CD4-positive, alpha-beta T cell treated with Interleukin-4 for 4 hours (primary cell): ENCODE results near the gene IGSF11.
A peak's percentile ranks its signal among the peaks of the same experiment; 100 is the strongest.

Source experiments
- DNase-seq: peaks from one replicate; pipeline ENCODE4 v3.0.0-alpha.2; 2020

The IGSF11 gene

DNA sequence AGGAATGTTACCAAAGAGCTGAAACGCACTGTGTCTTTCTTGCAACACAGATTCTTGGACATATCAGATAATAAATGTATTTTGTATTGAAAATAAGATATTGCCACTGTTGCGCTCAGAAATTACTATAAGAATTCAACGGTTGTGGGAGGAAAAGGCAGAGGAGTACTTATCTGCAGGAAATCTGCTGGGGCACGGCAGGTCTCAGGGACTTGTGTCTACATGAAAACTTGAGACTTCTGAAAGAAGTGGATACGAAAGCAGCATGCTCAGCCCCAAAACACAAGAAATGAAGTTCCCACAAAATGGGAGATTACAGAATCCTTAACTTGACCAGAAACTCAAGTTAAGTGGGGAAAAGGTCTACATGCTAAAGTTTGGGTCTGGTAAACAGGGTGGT is 86.5 kb downstream of the IGSF11 start:
- no peak for DNase-seq

DNA sequence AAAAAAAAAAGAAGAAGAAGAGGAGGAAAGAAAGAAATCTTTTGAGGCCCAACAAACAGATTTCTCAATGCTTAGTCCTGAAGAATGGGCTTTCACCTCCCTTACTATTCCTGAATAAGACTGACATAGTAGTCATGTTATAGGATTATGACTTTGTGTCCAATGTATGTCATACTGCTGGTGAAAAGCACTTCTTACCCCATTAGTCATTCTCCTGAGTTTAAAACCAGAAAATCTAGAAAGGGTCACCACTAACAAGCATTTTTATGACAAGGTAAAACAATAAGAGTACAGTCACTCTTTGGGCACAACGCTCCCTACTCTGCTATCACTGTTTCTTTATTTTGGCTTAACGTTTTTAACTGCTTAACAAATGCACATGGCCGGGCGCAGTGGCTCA is 88.2 kb downstream of the IGSF11 start:
- DNase-seq, result no peak

DNA sequence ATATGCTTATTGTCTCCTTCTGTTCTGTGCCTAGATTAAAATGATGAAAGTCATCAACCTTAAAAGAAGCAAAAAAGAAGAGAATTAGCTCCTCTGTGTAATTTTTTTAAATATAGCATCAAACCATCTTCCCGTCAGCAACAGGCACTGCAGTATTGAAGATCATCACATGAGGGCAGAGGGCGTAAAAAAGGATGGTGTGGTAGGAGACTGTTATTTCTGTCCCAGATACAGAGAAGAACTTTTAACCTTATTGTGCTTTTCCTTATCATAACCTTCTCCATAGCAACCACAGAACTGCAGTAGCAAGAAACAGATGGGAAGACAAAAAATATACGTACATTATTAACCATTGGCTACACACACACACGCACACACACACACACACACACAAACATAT is 88.8 kb downstream of the IGSF11 start:
- no peak for DNase-seq

DNA sequence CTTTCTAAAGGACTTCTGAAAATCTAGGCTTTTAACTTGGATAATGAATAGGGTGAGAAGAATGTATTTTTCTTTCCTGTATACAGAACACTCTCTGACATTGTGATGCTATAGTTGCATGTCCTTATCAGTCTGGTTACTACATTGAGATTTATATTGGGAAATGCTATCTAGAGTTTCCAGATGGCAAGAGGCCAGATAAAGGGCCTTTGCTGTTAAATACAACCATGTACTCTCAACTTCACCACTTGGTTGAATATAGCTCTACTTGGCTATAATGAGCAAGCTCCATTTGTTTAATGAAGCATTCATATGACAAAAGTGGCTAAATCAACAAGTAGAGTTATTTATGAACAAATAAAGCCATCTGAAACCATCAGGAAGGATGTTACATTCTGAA is 91.0 kb downstream of the IGSF11 start:
- no peak for DNase-seq

DNA sequence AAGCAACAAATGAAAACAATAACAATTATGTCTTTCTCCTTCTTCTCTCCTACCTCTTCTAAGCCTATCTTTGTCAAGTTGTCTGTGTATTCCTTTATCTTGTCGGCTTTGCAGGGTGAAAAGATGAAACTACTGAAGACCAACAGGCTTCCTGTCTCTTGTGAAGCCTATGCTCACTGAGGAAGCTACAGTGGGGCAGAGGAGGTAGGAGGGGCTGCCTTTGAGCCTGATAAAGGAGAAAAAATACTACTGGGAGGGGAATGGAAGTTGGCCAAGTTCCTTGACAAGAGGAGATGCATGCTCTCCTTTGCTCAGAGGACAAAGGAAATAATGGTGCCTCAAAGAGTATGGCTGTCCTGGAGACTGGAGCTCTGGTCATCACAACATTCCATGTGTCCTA is 92.0 kb downstream of the IGSF11 start:
- no peak for DNase-seq

DNA sequence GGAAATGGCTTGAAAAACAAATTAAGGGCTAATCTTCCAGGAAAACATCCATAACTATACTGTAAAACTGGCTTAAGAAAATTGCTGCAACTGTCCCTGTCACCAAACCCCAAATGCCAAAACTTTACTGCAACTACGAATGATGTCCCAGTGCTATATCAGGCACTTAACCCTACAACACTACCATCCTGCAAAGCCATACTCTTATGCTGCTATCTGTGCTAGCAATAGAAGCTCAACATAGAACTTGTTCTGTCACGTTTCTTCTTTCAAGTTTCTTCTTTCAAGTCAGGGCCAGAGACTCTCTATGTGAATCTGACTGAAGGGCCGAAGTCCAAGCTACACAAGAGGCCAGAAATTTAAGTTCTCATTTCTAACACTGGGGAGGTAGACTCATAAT is 92.5 kb downstream of the IGSF11 start:
- no peak for DNase-seq

DNA sequence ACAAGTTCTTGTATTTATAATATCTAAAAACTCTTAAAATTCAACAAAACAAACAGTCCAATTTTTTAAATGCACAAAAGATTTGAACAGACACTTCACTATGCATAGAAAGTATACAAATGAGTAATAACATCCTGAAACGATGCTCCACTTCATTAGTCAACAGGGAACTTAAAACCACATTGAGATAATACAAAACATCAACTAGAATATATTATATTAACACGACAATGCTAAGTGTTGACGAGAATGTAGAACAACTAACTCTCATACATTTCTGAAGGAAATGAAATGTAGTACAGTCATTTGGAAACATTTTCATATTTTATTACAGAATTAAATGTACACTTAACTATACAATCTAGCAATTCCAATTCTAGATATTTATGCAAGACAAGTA is 93.4 kb downstream of the IGSF11 start:
- DNase-seq, result no peak

DNA sequence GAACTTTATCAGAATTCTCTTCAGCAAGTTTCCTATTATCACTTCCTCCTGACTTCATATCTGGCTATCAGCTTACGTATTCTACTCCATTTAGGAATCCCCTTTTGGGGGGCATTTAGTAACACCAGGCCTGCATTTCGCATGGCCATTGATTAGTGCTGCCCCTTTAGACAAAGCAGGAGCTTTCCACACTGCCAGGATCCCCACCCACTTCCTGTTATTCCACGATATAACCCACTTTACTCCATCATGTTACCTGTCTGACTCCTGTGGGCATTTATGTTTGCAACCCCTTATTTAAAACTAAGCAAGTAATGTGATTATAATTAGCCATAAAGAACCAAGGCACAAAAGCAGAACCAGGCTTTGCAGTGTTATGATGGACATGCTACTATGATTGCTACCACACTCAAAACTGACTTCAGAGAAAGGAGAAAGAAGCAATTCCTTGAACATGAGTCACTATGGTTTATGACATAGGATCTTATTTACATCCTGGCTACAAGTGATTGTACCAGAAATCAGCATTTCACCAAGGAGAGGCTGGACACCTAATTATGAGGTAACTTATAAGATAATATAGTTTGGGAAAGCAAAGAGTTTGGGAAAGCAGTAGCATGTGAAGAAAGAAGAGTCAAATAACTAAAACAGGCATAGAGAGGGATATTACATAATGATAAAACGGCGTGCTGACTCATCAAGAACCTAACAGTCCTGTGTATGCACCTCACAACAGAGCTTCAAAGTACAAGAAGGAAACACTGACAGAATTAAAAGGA is 96.3 kb downstream of the IGSF11 start:
- DNase-seq, result no peak

DNA sequence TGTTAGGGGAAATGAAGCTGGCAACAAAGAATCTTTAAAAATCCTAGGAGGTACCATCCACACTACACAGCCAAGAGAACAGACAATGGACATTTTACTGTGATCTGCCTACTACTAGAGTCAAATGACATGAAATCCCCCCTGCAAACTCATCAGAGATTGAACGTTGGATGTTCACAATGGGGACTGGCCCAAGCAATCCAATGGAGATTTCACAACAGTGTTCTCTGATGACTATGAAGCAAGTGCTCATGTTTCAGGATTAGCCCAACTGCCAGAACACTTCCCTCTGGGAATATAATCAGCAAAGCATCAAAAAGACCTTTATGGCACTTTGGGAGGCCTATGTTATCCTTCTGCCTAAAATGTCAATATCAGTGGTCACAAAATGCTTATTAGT is 97.8 kb downstream of the IGSF11 start:
- DNase-seq, result no peak

DNA sequence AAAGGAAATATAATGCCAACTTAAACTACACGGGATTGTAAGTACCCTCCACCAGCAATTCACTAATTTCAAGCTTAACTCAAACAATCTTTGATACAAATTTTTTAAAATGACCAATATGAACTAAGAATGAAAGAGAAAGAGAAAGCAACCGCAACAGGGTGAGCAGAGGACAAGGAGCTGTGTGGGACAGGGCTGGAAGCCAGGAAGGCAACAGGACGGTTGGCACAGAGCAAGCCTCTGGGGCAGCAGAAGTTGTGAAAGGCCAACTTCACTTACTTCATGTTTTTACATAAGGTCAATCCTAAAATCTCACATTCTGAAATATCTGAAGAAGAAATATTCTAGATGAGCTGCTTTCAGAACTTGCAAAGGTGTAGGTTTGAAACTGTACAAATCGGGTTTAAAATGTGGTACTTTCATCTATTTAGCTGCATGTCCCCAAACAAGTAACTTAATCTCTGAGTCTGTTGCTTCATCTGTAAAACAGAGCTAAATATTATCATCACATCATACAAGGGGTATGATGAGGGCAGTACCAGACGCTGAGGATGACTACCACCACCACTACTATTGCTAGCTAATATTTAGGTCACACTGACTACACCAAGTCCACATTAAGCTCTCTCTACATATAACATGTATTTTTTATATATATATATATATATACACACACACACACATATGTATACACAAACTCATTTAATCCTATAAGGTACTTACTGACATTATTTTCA is 101.7 kb downstream of the IGSF11 start:
- DNase-seq, result no peak

DNA sequence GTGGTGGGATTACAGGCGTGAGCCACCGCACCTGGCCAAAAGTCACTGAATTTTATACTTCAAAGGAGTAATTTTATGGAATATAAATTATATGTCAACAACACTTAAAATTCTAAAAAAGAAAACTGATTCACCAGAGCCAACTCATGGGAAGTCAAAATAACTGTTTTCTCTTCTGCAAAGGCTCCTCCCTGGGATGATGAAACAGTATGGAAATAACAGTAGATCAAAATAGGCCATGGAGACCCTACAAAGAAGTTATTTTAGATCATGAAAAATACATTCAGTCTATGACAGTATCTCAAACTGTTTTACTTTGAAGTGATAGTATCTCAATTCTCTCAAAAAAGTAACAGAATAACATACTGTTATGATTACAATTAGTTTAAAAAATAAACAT is 102.7 kb downstream of the IGSF11 start:
- DNase-seq, result no peak

DNA sequence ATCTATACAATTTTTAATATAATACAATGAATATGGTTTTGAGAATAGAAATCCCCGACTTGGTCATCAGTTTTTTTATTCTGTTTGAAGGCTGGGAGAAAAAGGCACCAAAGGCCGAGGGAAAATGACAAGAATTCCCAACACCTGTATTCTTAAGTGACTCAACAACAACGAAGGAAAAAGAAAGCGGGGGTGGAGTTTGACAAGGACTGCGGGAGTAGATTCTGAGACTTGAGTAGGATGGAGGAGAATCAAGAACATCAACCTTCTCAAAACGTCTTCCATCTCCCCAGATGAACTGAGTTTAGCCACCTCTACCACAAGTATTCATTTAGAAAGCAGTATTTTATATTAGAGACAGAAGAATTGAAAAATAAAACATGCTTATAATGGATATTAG is 107.2 kb downstream of the IGSF11 start:
- DNase-seq, result no peak

DNA sequence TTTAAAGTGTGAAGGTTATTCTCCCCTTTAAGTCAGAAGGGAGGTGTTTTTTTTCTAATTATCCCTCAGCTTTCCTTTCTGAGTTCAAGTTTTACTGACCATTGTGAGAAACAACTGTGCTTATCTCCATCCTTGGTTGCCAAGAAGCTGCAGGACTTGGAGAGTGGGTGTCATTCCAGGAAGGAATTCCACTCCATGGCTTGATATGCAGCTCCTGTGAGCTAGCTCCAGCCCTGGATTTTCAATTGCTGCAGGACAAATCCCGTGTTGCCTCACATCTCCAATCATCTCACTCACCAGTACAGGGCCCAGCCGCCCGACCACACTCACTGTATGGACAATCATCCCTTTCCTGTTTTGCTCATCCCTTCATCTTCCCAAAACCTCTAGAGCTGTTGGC is 122.5 kb downstream of the IGSF11 start:
- no peak for DNase-seq

DNA sequence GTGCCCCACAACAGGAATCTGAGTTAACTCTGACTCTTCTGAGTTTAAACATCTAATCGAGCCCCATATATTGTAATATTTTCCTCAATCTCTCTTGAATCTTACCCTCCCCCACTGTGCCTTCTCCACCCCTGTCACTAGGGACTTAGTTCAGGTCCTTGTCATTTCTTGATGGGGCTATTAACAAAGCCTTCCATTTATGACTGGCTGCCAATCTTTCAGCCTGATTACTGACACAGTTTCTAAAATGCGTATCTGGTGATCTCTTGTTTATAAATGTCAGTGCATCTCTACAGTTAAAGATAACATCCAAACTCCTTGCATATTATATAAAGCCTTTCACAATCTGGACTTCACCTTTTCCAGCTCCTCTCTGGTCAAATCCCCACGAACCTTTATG is 124.3 kb downstream of the IGSF11 start:
- no peak for DNase-seq

DNA sequence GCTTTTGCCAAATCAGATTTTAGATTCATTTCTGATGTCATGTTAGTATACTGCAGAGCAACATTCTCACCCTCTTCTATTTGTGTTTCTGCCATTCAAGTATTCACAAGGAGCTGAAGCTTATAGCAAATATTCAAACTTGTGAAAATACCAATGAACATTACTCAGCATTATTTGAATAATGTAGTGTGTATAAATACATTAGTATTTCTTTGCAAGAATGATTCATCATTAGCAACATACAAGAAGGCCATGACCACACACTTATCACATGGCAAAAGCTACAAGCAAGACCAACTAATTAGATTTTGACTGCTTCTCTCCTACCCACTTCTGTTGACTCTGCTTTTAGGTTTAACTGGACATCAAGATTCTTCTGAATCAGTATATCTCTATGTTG is 124.9 kb downstream of the IGSF11 start:
- DNase-seq, result no peak

DNA sequence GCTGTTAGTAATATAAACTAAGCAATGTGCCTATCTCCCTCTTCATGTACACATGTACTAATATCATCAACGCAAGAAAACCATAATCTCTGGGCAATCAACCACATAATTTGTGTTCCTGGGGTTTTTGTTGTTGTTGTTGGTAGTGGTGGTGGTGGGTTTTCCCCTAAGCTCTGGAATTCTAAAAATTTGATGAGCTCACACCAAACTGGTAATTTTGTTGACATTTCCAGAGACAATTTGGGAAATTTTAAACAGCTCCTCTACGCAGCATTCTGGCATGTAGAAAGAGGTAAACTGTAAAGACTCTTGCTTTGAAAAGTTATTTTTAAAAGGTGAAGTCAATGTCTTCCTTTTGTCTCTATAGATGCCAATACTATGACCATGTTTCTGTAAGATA is 126.7 kb downstream of the IGSF11 start:
- DNase-seq, result no peak

DNA sequence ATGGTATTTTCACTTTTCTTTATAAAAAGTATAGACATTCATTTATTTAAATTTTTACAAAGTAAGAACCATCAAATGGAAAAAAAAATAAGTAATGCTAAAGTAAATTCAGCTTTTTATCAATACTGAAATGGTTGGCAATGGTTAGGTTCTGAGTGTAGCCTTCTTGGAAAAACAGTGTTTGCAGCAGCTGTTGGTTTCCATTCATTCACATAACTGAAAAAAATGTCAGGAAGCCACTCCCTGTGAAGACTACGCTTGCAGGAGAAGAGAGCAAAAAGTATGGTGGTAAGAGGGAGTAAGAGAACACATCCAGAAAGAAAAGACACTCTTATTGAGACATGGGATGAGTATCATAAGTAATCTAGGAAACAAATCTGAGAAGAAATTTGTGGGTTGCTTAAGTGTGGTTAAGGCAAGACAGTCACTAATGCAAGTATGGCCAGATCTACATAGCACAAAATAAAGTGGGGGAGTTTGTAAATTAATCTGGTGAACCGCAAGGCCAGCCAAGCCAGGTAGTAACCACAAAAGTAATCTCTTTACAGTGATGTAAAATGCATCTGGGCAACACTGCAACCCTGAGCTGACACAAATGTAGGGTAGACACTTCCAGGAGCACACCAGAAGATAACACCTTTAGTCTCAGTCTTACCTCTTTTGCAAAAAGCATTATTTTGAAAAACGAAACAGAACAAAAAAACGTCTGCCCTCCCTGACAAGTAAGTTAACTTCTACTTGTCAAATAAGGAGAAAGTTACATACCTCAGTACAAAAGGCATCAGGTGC is 133.7 kb downstream of the IGSF11 start:
- no peak for DNase-seq

DNA sequence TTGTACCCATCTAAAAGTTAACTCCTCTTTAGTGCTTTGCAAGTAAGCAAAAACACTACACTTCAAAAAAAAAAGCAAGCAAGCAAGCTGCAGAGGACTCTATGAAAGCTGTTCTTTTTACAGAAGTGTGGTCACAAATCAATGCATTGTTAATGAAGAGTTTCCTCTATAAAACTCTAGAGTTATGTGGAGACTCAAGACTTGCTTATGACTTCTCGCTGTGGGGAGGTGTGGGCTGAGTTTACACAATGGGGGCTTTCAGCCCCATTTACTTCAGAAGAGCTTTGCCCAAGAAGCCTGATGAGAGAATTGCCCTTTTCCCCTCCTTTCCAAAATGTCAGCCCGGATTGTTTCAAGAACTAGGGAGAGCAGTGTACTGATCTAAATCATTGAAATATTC is 144.4 kb downstream of the IGSF11 start:
- no peak for DNase-seq

DNA sequence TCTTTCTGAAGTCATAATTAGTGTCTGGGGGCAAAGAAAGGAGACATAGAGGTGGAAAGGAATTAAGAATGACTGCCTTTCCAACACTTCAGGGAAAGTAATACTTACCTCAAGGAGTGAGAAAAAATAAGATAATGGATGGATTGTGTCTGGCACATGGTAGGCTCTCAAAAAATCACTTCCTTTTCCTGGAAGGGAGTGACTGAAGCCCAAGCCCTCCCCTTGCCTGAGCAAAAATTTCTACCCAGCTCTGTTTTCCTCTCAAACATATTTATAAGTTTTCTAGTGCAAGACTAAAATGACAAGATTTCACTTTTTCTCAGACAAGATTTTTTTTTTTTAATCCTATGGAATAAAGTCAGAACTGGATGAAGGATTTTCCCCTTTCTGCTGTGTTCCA is 145.0 kb downstream of the IGSF11 start:
- DNase-seq, result no peak

DNA sequence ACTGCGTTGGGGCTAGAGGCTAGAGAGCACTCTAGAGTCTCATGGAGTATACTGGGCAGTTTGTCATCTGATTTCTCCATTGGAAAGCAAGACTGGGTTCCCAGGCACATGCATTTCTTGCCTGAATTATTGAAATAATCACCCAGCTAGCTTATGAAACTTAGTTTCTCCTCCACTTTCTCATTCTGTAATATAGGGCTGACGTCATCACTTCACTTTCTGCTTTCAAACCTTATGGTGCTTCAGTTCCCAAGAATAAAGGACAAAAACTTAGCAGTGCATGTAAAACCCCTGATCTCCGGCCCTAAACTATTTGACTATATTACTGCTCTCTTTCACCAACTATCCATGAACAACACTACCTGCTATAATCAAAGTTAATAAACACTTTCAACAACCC is 147.9 kb downstream of the IGSF11 start:
- DNase-seq, result no peak

DNA sequence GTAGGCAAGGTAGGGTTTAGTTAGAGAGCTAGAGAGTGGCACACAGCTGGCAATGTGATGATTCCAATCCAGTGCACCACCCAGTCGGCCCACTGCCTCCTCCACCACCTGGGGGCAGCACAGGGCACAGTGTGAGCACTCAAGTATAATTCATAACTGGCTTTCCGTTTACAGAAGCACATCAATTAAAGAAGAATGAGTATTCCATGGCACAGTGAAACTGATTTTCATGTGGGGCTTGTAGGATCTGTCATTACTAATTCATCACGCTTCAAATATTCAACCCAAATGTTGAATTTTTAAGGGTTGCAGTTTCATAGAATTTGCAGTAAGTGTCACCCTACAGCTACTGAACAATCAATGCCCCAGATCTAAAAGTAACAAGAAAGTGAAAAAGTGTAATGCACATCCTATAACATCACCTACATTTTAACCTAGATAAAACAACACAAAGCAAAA is 149.9 kb downstream of the IGSF11 start:
- DNase-seq, result peak; percentile 69

DNA sequence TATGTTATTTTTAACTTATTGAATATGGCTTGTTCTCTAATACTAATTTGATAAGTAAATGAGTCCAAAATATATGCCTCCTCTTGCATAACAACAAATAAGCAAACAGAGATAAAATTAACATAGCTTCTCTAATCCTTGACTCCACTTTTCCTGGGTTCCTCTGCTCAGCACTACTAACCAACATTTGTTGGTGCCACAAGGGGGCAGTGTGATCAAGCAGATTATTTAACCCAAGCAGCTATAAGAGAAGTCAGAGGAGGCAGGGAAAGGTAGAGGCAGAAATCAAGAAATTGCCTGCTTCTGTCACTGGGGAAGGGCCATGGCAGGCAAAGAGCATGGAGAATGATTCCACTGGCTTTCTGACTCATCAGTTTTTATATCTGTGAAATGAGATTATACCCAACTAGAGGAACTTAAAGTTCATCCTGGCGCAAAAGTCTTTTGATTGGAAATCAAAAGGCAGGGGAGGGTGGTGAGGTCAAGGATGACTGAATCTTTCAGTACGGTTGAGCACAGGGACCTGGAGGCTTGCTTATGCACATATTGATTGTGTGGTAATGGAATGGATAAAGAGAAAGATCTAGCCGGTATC is 152.2 kb downstream of the IGSF11 start:
- peak; percentile 69 for DNase-seq

DNA sequence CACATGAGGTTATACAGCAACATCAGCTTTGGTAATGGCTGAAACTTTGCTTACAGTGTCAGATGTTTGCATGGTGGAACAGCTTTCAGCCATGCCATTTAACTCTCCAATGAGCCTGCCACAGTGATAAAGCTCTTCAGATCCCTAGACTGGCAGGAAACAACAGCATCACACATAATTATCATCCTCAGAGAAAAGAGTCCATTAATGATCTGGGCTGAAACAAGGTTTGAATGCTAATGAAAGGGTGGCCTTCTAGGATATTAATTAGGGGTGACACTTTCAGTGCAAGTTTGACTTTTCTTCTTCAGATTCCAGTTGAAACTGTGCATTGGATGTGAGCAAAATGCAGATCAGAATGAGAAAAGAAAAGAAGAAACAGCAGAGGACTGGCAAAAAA is 166.6 kb downstream of the IGSF11 start:
- no peak for DNase-seq
